SK-N-MC (cell line): ENCODE measurements around the gene DQX1.
A peak's percentile ranks its signal among the peaks of the same experiment; 100 is the strongest.

ENCODE experiments used
- DNase-seq: peaks from one replicate; pipeline ENCODE4 v3.0.0-alpha.2; 2011; ENCODE audit warnings: low read depth, low spot score
- H3K27ac ChIP-seq: fragments of 200-600 bp; sonication (generic); 2 replicates; pipeline ENCODE4 v1.5.1; 2016; ENCODE audit warnings: mixed run types
- H3K36me3 ChIP-seq: fragments of 200-600 bp; sonication (generic); 2 replicates; pipeline ENCODE4 v1.6.1; 2017; ENCODE audit warnings: antibody characterized with exemption, low read length, mixed read lengths; ENCODE audit not compliant: insufficient read depth
- H3K4me3 ChIP-seq: fragments of 200-600 bp; sonication (generic); 2 replicates; pipeline ENCODE4 v1.5.1; 2016
- H3K9ac ChIP-seq: fragments of 200-600 bp; sonication (generic); 2 replicates; pipeline ENCODE4 v1.8.0; 2017; ENCODE audit warnings: mixed run types, mixed read lengths; ENCODE audit not compliant: insufficient read length
- H3K9me3 ChIP-seq: fragments of 200-600 bp; sonication (generic); 2 replicates; pipeline ENCODE4 v1.6.1; 2017; ENCODE audit warnings: low read depth, mild to moderate bottlenecking, antibody characterized with exemption, low read length, moderate library complexity, mixed read lengths
- EZH2 ChIP-seq: fragments of 200-600 bp; sonication (generic); IDR thresholded peaks from one replicate; pipeline ENCODE4 v1.6.1; 2017; ENCODE audit warnings: antibody characterized with exemption
- FOXP2 ChIP-seq: optimal IDR thresholded peaks from 2 replicates; pipeline ENCODE3; 2011; ENCODE audit warnings: mild to moderate bottlenecking, moderate library complexity; ENCODE audit not compliant: insufficient read depth; ENCODE audit errors: extremely low read length, control extremely low read depth
- POLR2AphosphoS5 ChIP-seq: IDR thresholded peaks from 2 replicates; pipeline ENCODE4 v1.6.1; 2012; ENCODE audit warnings: mild to moderate bottlenecking, low read depth, low read length, borderline replicate concordance

Gene DQX1

GRCh38 chr2:74529357-74530238 is 3.6 kb upstream of the DQX1 start, which contains the start of the genes AUP1 and HTRA2:
TSS of gene AUP1 (minus strand) at chr2:74529706. CDS start at chr2:74529629, 77 bp downstream.
TSS of gene HTRA2 (plus strand) at chr2:74529933. CDS start at chr2:74530007, 74 bp downstream.
- Histone ChIP-seq H3K9ac (peak within 1 kb of the TSS; percentile 96), H3K36me3 (peaks cover 43% of the 10 kb centered on the region), H3K27ac (peak within 1 kb of the TSS; percentile 87), H3K4me3 (peak within 1 kb of the TSS; percentile 98), H3K9me3 (no peaks in the 10 kb centered on the region)
- no peak for DNase-seq
- no peak for TF ChIP-seq EZH2
- TF ChIP-seq FOXP2: no peak
- TF ChIP-seq POLR2AphosphoS5: peak; percentile 87

- H3K9ac ChIP-seq: peak overlapping the region; percentile 96
- TF ChIP-seq FOXP2 (no peak), EZH2 (no peak)
- H3K4me3 ChIP-seq: peak overlapping the region; percentile 98
- no peaks in the 10 kb centered on the region for H3K9me3 ChIP-seq
- peaks cover 43% of the 10 kb centered on the region for H3K36me3 ChIP-seq
- H3K27ac ChIP-seq: peak overlapping the region; percentile 87
- DNase-seq: no peak
Observed at GRCh38 chr2:74528600-74529356, 2.7 kb upstream of the DQX1 start.

- Histone ChIP-seq H3K4me3 (no peak overlapping the region; the same call in 1 of the 2 replicates), H3K9me3 (no peaks in the 10 kb centered on the region), H3K27ac (no peak overlapping the region), H3K9ac (no peak overlapping the region), H3K36me3 (peaks cover 42% of the 10 kb centered on the region)
- DNase-seq: no peak
- TF ChIP-seq POLR2AphosphoS5 (no peak), FOXP2 (no peak), EZH2 (no peak)
Observed at GRCh38 chr2:74527741-74528140, 1.7 kb upstream of the DQX1 start.

- H3K4me3 ChIP-seq: no peak overlapping the region
- TF ChIP-seq POLR2AphosphoS5 (no peak), EZH2 (no peak), FOXP2 (no peak)
- H3K36me3 ChIP-seq: peaks cover 37% of the 10 kb centered on the region
- H3K9me3 ChIP-seq: no peaks in the 10 kb centered on the region
- H3K9ac ChIP-seq: no peak overlapping the region
- H3K27ac ChIP-seq: no peak overlapping the region
- no peak for DNase-seq
Observed at GRCh38 chr2:74526649-74527230, 709 bp upstream of the DQX1 start.

- DNase-seq: no peak
- Histone ChIP-seq H3K9me3 (no peaks in the 10 kb centered on the region), H3K36me3 (peaks cover 31% of the 10 kb centered on the region), H3K9ac (no peak overlapping the region), H3K27ac (no peak overlapping the region), H3K4me3 (no peak overlapping the region)
- TF ChIP-seq POLR2AphosphoS5 (no peak), FOXP2 (no peak), EZH2 (no peak)
Observed at GRCh38 chr2:74524955-74525716, 895 bp downstream of the DQX1 start.

GRCh38 chr2:74524005-74524404 is 2.0 kb downstream of the DQX1 start:
- H3K27ac ChIP-seq: no peak overlapping the region
- H3K4me3 ChIP-seq: no peak overlapping the region
- H3K9me3 ChIP-seq: no peaks in the 10 kb centered on the region
- DNase-seq: no peak
- H3K9ac ChIP-seq: no peak overlapping the region
- TF ChIP-seq EZH2: no peak
- TF ChIP-seq FOXP2: no peak
- no peak for TF ChIP-seq POLR2AphosphoS5
- H3K36me3 ChIP-seq: peaks cover 31% of the 10 kb centered on the region

- no peak overlapping the region for H3K9ac ChIP-seq
- no peak overlapping the region for H3K4me3 ChIP-seq
- DNase-seq: no peak
- no peak overlapping the region for H3K27ac ChIP-seq
- TF ChIP-seq EZH2 (no peak), POLR2AphosphoS5 (no peak), FOXP2 (no peak)
- no peaks in the 10 kb centered on the region for H3K9me3 ChIP-seq
- H3K36me3 ChIP-seq: peaks cover 19% of the 10 kb centered on the region
Observed at GRCh38 chr2:74522516-74522915, 3.5 kb downstream of the DQX1 start.
